Gastroesophageal sphincter (tissue), 4 donors: ENCODE results near the gene CTCF. TPM values are rescaled to one million over a fixed set of nuclear protein-coding genes. Genes with fewer than 3 reads are reported as not detected.
A peak's percentile ranks its signal among the peaks of the same experiment; 100 is the strongest.

Experiments used
- ATAC-seq: fragments of 150-250 bp; one replicate; pipeline ENCODE4 v1.9.1; 2016; ENCODE audit warnings: mild to moderate bottlenecking, moderate library complexity
- H3K27ac ChIP-seq, 4 donors: fragments of 200-600 bp; sonication (generic) in 3 of 4; 1 replicate in 3 of 4; 2 replicates in 1 of 4; pipeline ENCODE4 v1.5.1; 2016 to 2019
- H3K27me3 ChIP-seq: fragments of 200-600 bp; sonication (generic); one replicate; pipeline ENCODE4 v1.5.1; 2019
- H3K36me3 ChIP-seq, 2 donors: fragments of 200-600 bp; sonication (generic); one replicate each; pipeline ENCODE4 v1.5.1; 2019; ENCODE audit warnings: control low read depth in 1 of 2
- H3K4me1 ChIP-seq, 3 donors: fragments of 200-600 bp; sonication (generic); 1 replicate in 2 of 3; 2 replicates in 1 of 3; pipeline ENCODE4 v1.5.1; 2016 to 2019; ENCODE audit warnings: control low read depth in 2 of 3
- H3K4me3 ChIP-seq, 2 donors: fragments of 200-600 bp; sonication (generic); one replicate each; pipeline ENCODE4 v1.5.1; 2019; ENCODE audit warnings: mild to moderate bottlenecking in 1 of 2, moderate library complexity in 1 of 2
- H3K9me3 ChIP-seq, 3 donors: fragments of 200-600 bp; sonication (generic); one replicate each; pipeline ENCODE4 v1.5.1; 2017 to 2019; ENCODE audit warnings: control low read depth in 2 of 3
- EP300 ChIP-seq: sonication (generic); formaldehyde crosslinking; IDR thresholded peaks from one replicate; pipeline ENCODE4 v1.6.1; 2017; ENCODE audit warnings: antibody characterized with exemption, mild to moderate bottlenecking
- POLR2A ChIP-seq, 2 donors: fragments of 450-650 bp; IDR thresholded peaks; one replicate each; pipeline ENCODE4 v1.6.1; 2017; ENCODE audit warnings: antibody characterized with exemption in 2 of 2, mild to moderate bottlenecking in 2 of 2, moderate library complexity in 1 of 2
- POLR2AphosphoS5 ChIP-seq: sonication (generic); formaldehyde crosslinking; IDR thresholded peaks from one replicate; pipeline ENCODE4 v1.6.1; 2017; ENCODE audit warnings: antibody characterized with exemption
- WGBS, 2 donors: methylation state at CpG; one replicate each; pipeline ENCODE4 v1.1.5; 2018; ENCODE audit warnings: low coverage in 1 of 2; 5-methylcytosine and 5-hydroxymethylcytosine counted together
- total RNA-seq, 4 donors: library from RNA; depleted of rRNA; stranded (reverse); fragments of >200 nt; gene quantifications; one replicate each; pipeline ENCODE4 v1.1.0, GENCODE V29; 2016
- TF ChIP-seq, protein P1 (sequence below), 4 experiments: fragments of 200-600 bp in 2 of 4; fragments of 450-650 bp in 2 of 4; sonication (generic) in 1 of 4; IDR thresholded peaks; one replicate each; pipeline ENCODE4 v1.5.1; 2017 to 2019; ENCODE audit warnings: antibody characterized with exemption in 4 of 4, mild to moderate bottlenecking in 2 of 4, moderate library complexity in 2 of 4

CTCF gene
- total RNA-seq, 4 donors from 2014 or later: 26.4 to 44.8 (median 41.4) TPM

DNA sequence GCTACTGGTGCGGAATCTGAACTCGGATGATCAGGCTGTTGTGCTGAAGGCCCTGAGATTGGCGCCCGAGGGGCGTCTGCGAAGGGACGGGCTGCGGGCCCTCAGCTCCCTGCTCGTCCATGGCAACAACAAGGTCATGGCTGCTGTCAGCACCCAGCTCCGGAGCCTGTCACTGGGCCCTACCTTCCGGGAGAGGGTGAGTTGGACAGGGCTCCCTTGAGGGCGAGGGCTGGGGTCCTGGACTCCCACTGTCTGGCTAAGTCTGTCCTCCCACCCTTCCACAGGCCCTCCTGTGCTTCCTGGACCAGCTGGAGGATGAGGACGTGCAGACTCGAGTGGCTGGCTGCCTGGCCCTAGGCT, 16.7 kb upstream of the CTCF start:
- Histone ChIP-seq H3K4me1 (peaks cover 0 to 83% (median 26%) of the 10 kb centered on the region in 3 donors), H3K27ac (peak overlapping the region in 3 of 4 donors; percentile 9 to 57 (median 53)), H3K4me3 (no peak overlapping the region), H3K9me3 (no peaks in the 10 kb centered on the region), H3K27me3 (no peaks in the 10 kb centered on the region), H3K36me3 (peaks cover 0 to 85% of the 10 kb centered on the region in 2 donors)
- no peak for TF ChIP-seq POLR2AphosphoS5
- TF ChIP-seq, protein P1, sequence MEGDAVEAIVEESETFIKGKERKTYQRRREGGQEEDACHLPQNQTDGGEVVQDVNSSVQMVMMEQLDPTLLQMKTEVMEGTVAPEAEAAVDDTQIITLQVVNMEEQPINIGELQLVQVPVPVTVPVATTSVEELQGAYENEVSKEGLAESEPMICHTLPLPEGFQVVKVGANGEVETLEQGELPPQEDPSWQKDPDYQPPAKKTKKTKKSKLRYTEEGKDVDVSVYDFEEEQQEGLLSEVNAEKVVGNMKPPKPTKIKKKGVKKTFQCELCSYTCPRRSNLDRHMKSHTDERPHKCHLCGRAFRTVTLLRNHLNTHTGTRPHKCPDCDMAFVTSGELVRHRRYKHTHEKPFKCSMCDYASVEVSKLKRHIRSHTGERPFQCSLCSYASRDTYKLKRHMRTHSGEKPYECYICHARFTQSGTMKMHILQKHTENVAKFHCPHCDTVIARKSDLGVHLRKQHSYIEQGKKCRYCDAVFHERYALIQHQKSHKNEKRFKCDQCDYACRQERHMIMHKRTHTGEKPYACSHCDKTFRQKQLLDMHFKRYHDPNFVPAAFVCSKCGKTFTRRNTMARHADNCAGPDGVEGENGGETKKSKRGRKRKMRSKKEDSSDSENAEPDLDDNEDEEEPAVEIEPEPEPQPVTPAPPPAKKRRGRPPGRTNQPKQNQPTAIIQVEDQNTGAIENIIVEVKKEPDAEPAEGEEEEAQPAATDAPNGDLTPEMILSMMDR (IDR thresholded peaks at IDR 0.05): no peak
- WGBS, 2 donors: 73% methylated on average over 8 of the region's 14 CpGs; no CpG with 5 or more reads in 1 of the 2 donors
- no peak for ATAC-seq

DNA sequence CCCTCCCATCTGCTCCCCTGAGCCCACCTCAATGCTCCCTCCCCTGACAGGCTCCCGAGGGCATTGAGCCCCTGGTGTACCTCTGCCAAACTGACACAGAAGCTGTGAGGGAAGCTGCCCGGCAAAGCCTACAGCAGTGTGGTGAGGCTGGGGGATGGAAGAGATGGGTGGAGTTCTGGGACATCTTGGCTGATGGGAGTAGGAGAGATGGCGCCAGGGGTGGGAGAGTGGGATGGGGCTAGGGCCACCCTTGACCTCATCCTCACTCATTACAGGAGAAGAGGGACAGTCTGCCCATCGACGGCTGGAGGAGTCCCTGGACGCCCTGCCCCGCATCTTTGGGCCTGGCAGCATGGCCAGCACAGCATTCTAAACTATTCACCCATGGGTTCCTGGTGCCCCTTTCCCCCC, 16.2 kb upstream of the CTCF start:
- WGBS, 2 donors: 71 to 80% methylated on average over 1 to 4 of the region's 7 CpGs
- Histone ChIP-seq H3K9me3 (no peaks in the 10 kb centered on the region), H3K36me3 (peaks cover 0 to 80% of the 10 kb centered on the region in 2 donors), H3K4me3 (no peak overlapping the region), H3K27ac (peak overlapping the region in 3 of 4 donors; percentile 21 to 57 (median 53)), H3K4me1 (peaks cover 0 to 79% (median 26%) of the 10 kb centered on the region in 3 donors), H3K27me3 (no peaks in the 10 kb centered on the region)
- ATAC-seq: no peak
- TF ChIP-seq, protein P1 (IDR thresholded peaks at IDR 0.05): no peak
- TF ChIP-seq EP300 (no peak), POLR2AphosphoS5 (no peak), POLR2A (IDR thresholded peaks at IDR 0.05) (no peak)

DNA sequence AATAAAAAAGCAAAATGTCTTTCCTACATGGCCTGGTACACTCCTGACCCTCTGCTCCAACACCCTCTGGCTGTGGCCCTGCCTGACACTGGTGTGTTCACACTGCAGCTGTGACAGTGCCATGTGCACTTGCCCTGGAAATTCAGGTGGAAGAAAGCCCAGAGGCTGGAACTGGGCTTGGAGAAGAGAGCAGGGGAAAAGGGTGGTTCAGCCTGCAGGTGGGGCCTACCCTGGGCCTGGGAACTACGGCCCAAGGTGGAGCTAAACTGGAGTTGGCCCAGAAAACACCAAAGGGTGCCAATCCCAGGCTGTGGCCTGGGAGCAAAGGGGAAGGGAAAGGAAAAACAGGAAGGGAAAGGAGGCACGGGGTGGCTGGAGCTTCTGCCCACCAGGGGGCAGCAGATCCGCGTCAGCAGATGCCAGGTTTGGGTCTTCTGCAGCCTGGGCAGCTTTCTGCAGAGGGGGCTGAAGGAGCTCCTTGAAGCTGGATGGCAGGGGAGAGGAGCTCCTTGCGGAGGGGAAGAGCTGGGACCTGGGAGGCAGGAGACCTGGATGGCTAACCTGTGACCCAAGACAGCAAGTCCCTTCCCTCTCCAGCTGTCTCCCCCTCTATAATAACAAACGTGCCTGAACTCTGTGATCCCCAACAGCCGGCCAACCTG, 15.4 kb upstream of the CTCF start:
- WGBS, 2 donors: 0% methylated on average over 4 of the region's 7 CpGs; no CpG with 5 or more reads in 1 of the 2 donors
- H3K36me3 ChIP-seq: peaks cover 0 to 72% of the 10 kb centered on the region in 2 donors
- peaks cover 0 to 72% (median 22%) of the 10 kb centered on the region in 3 donors for H3K4me1 ChIP-seq
- TF ChIP-seq POLR2A (IDR thresholded peaks at IDR 0.05): no peak
- TF ChIP-seq EP300: no peak
- TF ChIP-seq POLR2AphosphoS5: no peak
- TF ChIP-seq, protein P1 (IDR thresholded peaks at IDR 0.05): peak in 3 of 4 experiments; percentile 84 to 95 (median 94)
- H3K4me3 ChIP-seq: no peak overlapping the region
- H3K27ac ChIP-seq: peak overlapping the region in 3 of 4 donors; percentile 21 to 57 (median 53)
- peak; percentile 67 for ATAC-seq
- H3K9me3 ChIP-seq: no peaks in the 10 kb centered on the region
- no peaks in the 10 kb centered on the region for H3K27me3 ChIP-seq

DNA sequence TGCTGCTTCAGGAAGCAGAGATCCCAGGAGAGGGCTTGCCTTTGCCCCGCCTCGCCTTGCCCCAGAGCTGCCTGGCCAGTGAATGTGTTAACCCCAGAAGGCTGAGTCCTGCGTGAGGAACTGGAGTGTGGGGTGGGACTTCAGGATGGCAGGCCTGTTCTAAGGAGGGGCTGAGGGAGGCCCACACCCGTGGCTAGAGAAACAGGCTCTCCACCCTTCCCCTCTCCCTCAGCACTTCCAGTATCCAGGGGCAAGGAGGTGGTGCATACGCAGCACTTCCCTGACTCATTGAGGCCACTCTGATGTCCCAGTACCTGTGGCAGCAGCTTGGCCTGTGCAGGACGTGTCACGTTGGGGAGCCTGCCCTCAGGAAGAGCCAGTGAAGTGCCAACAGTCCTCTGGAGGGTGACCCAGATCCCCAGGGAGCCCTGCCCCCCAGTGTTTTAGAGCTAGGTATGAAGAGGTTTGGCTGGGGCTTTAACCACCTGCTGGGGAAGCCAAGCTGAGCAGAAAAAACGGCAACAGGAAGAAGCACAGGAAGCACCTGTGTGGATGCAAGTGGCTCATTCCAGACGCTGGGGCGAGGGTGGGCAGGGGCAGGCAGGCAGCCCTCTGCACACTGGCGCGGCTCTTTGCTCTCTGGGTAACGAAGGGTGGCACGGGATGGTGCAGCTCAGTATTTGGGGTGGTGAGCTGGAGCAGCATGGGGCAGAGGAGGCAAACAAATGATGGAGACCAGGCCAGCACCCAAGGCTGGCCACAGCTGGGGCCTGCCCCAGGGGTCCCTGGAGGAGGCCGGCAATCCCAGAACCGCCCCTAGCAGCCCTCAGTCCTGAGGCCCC, 14.7 kb upstream of the CTCF start:
- 71% methylated on average over 4 of the region's 16 CpGs; no CpG with 5 or more reads in 1 of the 2 donors for WGBS, 2 donors
- Histone ChIP-seq H3K9me3 (no peaks in the 10 kb centered on the region), H3K4me3 (no peak overlapping the region), H3K27me3 (no peaks in the 10 kb centered on the region), H3K4me1 (peaks cover 0 to 72% (median 24%) of the 10 kb centered on the region in 3 donors), H3K27ac (peak overlapping the region in 3 of 4 donors; percentile 21 to 57 (median 53)), H3K36me3 (peaks cover 0 to 65% of the 10 kb centered on the region in 2 donors)
- ATAC-seq: peak; percentile 32
- TF ChIP-seq, protein P1 (IDR thresholded peaks at IDR 0.05): no peak
- no peak for TF ChIP-seq EP300
- no peak for TF ChIP-seq POLR2A (IDR thresholded peaks at IDR 0.05)
- TF ChIP-seq POLR2AphosphoS5: no peak
